SK-N-SH treated with all-trans-retinoic acid at 6 μM for 48 hours (cell line): ENCODE data around the gene MFSD6.

Experiments
- ATAC-seq: fragments of 200-7000 bp; cut with Tn5 transposase; 3 replicates; pipeline ENCODE4 v1.9.1; 2020; ENCODE audit warnings: mild to moderate bottlenecking, moderate library complexity
- BACH2 ChIP-seq: fragments of 250-450 bp; sonication (Bioruptor Pico); IDR thresholded peaks from 2 replicates; pipeline ENCODE4 v1.9.0; 2021; ENCODE audit warnings: mild to moderate bottlenecking, borderline replicate concordance
- CSDC2 ChIP-seq: fragments of 250-450 bp; sonication (Bioruptor Pico); IDR thresholded peaks from 2 replicates; pipeline ENCODE4 v1.5.0; 2020; ENCODE audit warnings: mild to moderate bottlenecking, moderate library complexity
- CSRNP3 ChIP-seq: fragments of 250-450 bp; sonication (Bioruptor Pico); IDR thresholded peaks from 2 replicates; pipeline ENCODE4 v1.5.1; 2021; ENCODE audit warnings: mild to moderate bottlenecking, moderate library complexity
- ESRRG ChIP-seq: fragments of 250-450 bp; sonication (Bioruptor Pico); IDR thresholded peaks from 2 replicates; pipeline ENCODE4 v1.6.1; 2021; ENCODE audit warnings: mild to moderate bottlenecking
- GLIS3 ChIP-seq: fragments of 250-450 bp; sonication (Bioruptor Pico); IDR thresholded peaks from 2 replicates; pipeline ENCODE4 v1.5.0; 2020; ENCODE audit warnings: mild to moderate bottlenecking, moderate library complexity
- ISL1 ChIP-seq: fragments of 250-450 bp; sonication (Bioruptor Pico); IDR thresholded peaks from 2 replicates; pipeline ENCODE4 v2.1.2; 2022; ENCODE audit warnings: mild to moderate bottlenecking, moderate library complexity
- OSR1 ChIP-seq: fragments of 250-450 bp; sonication (Bioruptor Pico); IDR thresholded peaks from 2 replicates; pipeline ENCODE4 v1.8.0; 2022; ENCODE audit warnings: moderate library complexity, mild to moderate bottlenecking, inconsistent platforms
- POU6F1 ChIP-seq: fragments of 250-450 bp; sonication (Bioruptor Pico); IDR thresholded peaks from 2 replicates; pipeline ENCODE4 v1.8.0; 2021; ENCODE audit warnings: low read depth, mild to moderate bottlenecking, moderate library complexity, borderline replicate concordance
- PPARA ChIP-seq: fragments of 250-450 bp; sonication (Bioruptor Pico); IDR thresholded peaks from 2 replicates; pipeline ENCODE4 v1.5.0; 2020; ENCODE audit warnings: mild to moderate bottlenecking, borderline replicate concordance
- RARB ChIP-seq: fragments of 250-450 bp; sonication (Bioruptor Pico); IDR thresholded peaks from 2 replicates; pipeline ENCODE4 v1.8.0; 2021; ENCODE audit warnings: mild to moderate bottlenecking, moderate library complexity
- SNAI2 ChIP-seq: fragments of 250-450 bp; sonication (Bioruptor Pico); IDR thresholded peaks from 2 replicates; pipeline ENCODE4 v1.5.0; 2020; ENCODE audit warnings: mild to moderate bottlenecking, moderate library complexity
- TCF4 ChIP-seq: fragments of 250-450 bp; sonication (Bioruptor Pico); IDR thresholded peaks from 2 replicates; pipeline ENCODE4 v1.8.0; 2021; ENCODE audit warnings: mild to moderate bottlenecking, moderate library complexity, borderline replicate concordance
- TOX ChIP-seq: fragments of 250-450 bp; sonication (Bioruptor Pico); IDR thresholded peaks from 2 replicates; pipeline ENCODE4 v1.8.0; 2021; ENCODE audit warnings: mild to moderate bottlenecking, moderate library complexity, borderline replicate concordance
- ZC3H10 ChIP-seq: fragments of 250-450 bp; sonication (Bioruptor Pico); IDR thresholded peaks from 2 replicates; pipeline ENCODE4 v1.5.1; 2021; ENCODE audit warnings: mild to moderate bottlenecking, moderate library complexity
- ZFP3 ChIP-seq: fragments of 250-450 bp; sonication (Bioruptor Pico); IDR thresholded peaks from 2 replicates; pipeline ENCODE4 v1.5.0; 2020; ENCODE audit warnings: mild to moderate bottlenecking, moderate library complexity
- ZFP30 ChIP-seq: fragments of 450-650 bp; formaldehyde crosslinking; IDR thresholded peaks from 2 replicates; pipeline ENCODE4 v1.5.0; 2022; ENCODE audit warnings: mild to moderate bottlenecking, moderate library complexity
- ZNF565 ChIP-seq: fragments of 450-650 bp; formaldehyde crosslinking; conservative IDR thresholded peaks from 2 replicates; pipeline ENCODE4 v1.5.0; 2020; ENCODE audit warnings: low read depth, mild to moderate bottlenecking, moderate library complexity
- ZNF70 ChIP-seq: fragments of 450-650 bp; formaldehyde crosslinking; IDR thresholded peaks from 2 replicates; pipeline ENCODE4 v1.5.0; 2020; ENCODE audit warnings: mild to moderate bottlenecking, moderate library complexity
- ZNF8 ChIP-seq: fragments of 450-650 bp; formaldehyde crosslinking; IDR thresholded peaks from 2 replicates; pipeline ENCODE4 v1.5.0; 2020; ENCODE audit warnings: mild to moderate bottlenecking, moderate library complexity
- TF ChIP-seq, protein P1 (sequence below): fragments of 250-450 bp; sonication (Bioruptor Pico); IDR thresholded peaks from 2 replicates; pipeline ENCODE4 v1.5.1; 2020; ENCODE audit warnings: low read depth, mild to moderate bottlenecking, moderate library complexity
- TF ChIP-seq, protein P2 (sequence below): fragments of 250-450 bp; sonication (Bioruptor Pico); IDR thresholded peaks from 2 replicates; pipeline ENCODE4 v1.5.0; 2020; ENCODE audit warnings: mild to moderate bottlenecking, moderate library complexity

MFSD6 gene

GRCh38 chr2:190538201-190538600 is 130.0 kb downstream of the MFSD6 start:
- no peak for TF ChIP-seq ESRRG (CRISPR knock-in tag)
- TF ChIP-seq ZNF70, result no peak
- no peak for TF ChIP-seq SNAI2 (CRISPR knock-in tag)
- TF ChIP-seq POU6F1 (CRISPR knock-in tag), result no peak
- no peak for TF ChIP-seq CSDC2 (CRISPR knock-in tag)
- TF ChIP-seq, protein P1, sequence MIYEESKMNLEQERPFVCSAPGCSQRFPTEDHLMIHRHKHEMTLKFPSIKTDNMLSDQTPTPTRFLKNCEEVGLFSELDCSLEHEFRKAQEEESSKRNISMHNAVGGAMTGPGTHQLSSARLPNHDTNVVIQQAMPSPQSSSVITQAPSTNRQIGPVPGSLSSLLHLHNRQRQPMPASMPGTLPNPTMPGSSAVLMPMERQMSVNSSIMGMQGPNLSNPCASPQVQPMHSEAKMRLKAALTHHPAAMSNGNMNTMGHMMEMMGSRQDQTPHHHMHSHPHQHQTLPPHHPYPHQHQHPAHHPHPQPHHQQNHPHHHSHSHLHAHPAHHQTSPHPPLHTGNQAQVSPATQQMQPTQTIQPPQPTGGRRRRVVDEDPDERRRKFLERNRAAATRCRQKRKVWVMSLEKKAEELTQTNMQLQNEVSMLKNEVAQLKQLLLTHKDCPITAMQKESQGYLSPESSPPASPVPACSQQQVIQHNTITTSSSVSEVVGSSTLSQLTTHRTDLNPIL (CRISPR knock-in tag), result no peak
- TF ChIP-seq TOX (CRISPR knock-in tag), result no peak
- no peak for TF ChIP-seq GLIS3 (CRISPR knock-in tag)
- TF ChIP-seq ZNF565 (CRISPR knock-in tag), result no peak
- no peak for TF ChIP-seq ZFP30 (CRISPR knock-in tag)
- no peak for TF ChIP-seq BACH2 (CRISPR knock-in tag)
- no peak for TF ChIP-seq ZNF8 (CRISPR knock-in tag)
- no peak for TF ChIP-seq ZC3H10 (CRISPR knock-in tag)
- no peak for TF ChIP-seq CSRNP3
- TF ChIP-seq ISL1, result no peak
- no peak for ATAC-seq

- ATAC-seq, result no peak
- TF ChIP-seq POU6F1 (CRISPR knock-in tag) (no peak), RARB (no peak), CSDC2 (CRISPR knock-in tag) (no peak), ZFP3 (CRISPR knock-in tag) (no peak), PPARA (no peak), ZNF565 (CRISPR knock-in tag) (no peak), ESRRG (CRISPR knock-in tag) (no peak), ZC3H10 (CRISPR knock-in tag) (no peak), TCF4 (CRISPR knock-in tag) (no peak), ZNF70 (no peak), ZNF8 (CRISPR knock-in tag) (no peak), ISL1 (no peak), OSR1 (CRISPR knock-in tag) (no peak)
- TF ChIP-seq, protein P2, sequence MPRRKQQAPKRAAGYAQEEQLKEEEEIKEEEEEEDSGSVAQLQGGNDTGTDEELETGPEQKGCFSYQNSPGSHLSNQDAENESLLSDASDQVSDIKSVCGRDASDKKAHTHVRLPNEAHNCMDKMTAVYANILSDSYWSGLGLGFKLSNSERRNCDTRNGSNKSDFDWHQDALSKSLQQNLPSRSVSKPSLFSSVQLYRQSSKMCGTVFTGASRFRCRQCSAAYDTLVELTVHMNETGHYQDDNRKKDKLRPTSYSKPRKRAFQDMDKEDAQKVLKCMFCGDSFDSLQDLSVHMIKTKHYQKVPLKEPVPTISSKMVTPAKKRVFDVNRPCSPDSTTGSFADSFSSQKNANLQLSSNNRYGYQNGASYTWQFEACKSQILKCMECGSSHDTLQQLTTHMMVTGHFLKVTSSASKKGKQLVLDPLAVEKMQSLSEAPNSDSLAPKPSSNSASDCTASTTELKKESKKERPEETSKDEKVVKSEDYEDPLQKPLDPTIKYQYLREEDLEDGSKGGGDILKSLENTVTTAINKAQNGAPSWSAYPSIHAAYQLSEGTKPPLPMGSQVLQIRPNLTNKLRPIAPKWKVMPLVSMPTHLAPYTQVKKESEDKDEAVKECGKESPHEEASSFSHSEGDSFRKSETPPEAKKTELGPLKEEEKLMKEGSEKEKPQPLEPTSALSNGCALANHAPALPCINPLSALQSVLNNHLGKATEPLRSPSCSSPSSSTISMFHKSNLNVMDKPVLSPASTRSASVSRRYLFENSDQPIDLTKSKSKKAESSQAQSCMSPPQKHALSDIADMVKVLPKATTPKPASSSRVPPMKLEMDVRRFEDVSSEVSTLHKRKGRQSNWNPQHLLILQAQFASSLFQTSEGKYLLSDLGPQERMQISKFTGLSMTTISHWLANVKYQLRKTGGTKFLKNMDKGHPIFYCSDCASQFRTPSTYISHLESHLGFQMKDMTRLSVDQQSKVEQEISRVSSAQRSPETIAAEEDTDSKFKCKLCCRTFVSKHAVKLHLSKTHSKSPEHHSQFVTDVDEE (CRISPR knock-in tag), result no peak
- TF ChIP-seq, all 23 proteins: peak for 0
Measured at GRCh38 chr2:190540048-190540447, 131.9 kb downstream of the MFSD6 start.

DNA sequence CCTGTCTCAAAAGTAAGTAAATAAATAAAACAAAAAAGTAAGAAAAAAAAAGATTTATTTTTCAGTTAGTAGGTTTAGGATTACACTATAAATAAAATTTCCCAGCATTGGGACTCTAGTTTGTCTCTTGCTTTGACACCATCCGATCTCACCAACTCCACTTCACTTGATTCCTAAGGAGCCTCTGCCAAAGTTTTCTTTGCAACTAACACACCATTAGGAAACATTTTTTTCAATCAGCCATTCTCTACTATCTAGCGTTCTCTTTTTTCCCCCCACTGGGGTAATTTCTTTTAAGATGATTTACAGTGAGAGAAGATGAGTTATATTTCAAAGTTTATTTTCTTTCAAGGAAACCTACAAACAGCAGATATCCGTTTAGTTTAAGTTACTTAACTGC is 136.9 kb downstream of the MFSD6 start:
- no peak for ATAC-seq
- no peak for TF ChIP-seq CSDC2 (CRISPR knock-in tag)
- TF ChIP-seq, all 23 proteins: peak for 0
